Natural killer cell (primary cell): ENCODE data around the gene LHPP. TPM values are rescaled to one million over a fixed set of nuclear protein-coding genes. Genes with fewer than 3 reads are reported as not detected.

Experiments used
- ATAC-seq, 3 donors: fragments of 150-1000 bp in 2 of 3; fragments of 200-7000 bp in 1 of 3; cut with Tn5 transposase; 1 replicate in 1 of 3; 2 replicates in 2 of 3; pipeline ENCODE4 v1.10.0; 2021; ENCODE audit warnings: mild to moderate bottlenecking in 2 of 3, moderate library complexity in 2 of 3
- DNase-seq, 2 donors: peaks; one replicate each; pipeline versions ENCODE4 v3.0.0 to v3.0.0-alpha.2; 2013 to 2021; ENCODE audit warnings: mixed read lengths in 1 of 2
- H3K27ac ChIP-seq: one replicate; pipeline ENCODE4 v1.5.1; 2013; ENCODE audit warnings: mild to moderate bottlenecking, low read length
- H3K27me3 ChIP-seq: one replicate; pipeline ENCODE4 v1.6.1; 2013; ENCODE audit warnings: low read length; ENCODE audit not compliant: control insufficient read depth, insufficient read depth
- H3K36me3 ChIP-seq: one replicate; pipeline ENCODE4 v1.6.1; 2013; ENCODE audit warnings: low read length; ENCODE audit not compliant: control insufficient read depth, insufficient read depth
- H3K4me1 ChIP-seq: one replicate; pipeline ENCODE4 v1.6.1; 2013; ENCODE audit warnings: low read length; ENCODE audit not compliant: control insufficient read depth, insufficient read depth
- H3K4me3 ChIP-seq: one replicate; pipeline ENCODE4 v1.5.1; 2013; ENCODE audit warnings: low read length
- H3K9me3 ChIP-seq: one replicate; pipeline ENCODE4 v1.6.1; 2013; ENCODE audit warnings: low read length; ENCODE audit not compliant: control insufficient read depth, insufficient read depth
- H3K27ac Mint-ChIP-seq, 2 donors: one replicate each; pipeline ENCODE4 v1.8.0; 2022; ENCODE audit warnings: mild to moderate bottlenecking in 2 of 2, mixed read lengths in 2 of 2, moderate library complexity in 1 of 2
- H3K27me3 Mint-ChIP-seq, 2 donors: one replicate each; pipeline ENCODE4 v1.8.0; 2022; ENCODE audit warnings: low read depth in 2 of 2, mixed read lengths in 2 of 2
- H3K36me3 Mint-ChIP-seq: one replicate; pipeline ENCODE4 v1.8.0; 2022; ENCODE audit warnings: mixed read lengths
- H3K4me1 Mint-ChIP-seq, 2 donors: one replicate each; pipeline ENCODE4 v1.8.0; 2022; ENCODE audit warnings: mixed read lengths in 2 of 2
- H3K4me3 Mint-ChIP-seq: one replicate; pipeline ENCODE4 v1.8.0; 2022; ENCODE audit warnings: mild to moderate bottlenecking, moderate library complexity, mixed read lengths
- H3K9me3 Mint-ChIP-seq, 2 donors: one replicate each; pipeline ENCODE4 v1.8.0; 2022; ENCODE audit warnings: mixed read lengths in 2 of 2
- WGBS: methylation state at CpG from one replicate; pipeline ENCODE4 v1.1.7; 2013; ENCODE audit warnings: missing lambda C conversion rate; ENCODE audit not compliant: insufficient coverage; 5-methylcytosine and 5-hydroxymethylcytosine counted together
- intact Hi-C: fragments of 100-400 bp; cut with micrococcal nuclease; formaldehyde crosslinking; loops from one replicate; pipeline ENCODE4 v1.14.2; 2022
- total RNA-seq, 4 donors: library from RNA; stranded (reverse); fragments of 120-200 nt in 1 of 4; gene quantifications; one replicate each; pipeline versions ENCODE4 v1.2.3 to v1.2.4, GENCODE V29; 2013 to 2022
- TF ChIP-seq, protein P1 (sequence below): fragments of 200-600 bp; IDR thresholded peaks from one replicate; pipeline ENCODE4 v1.8.0; 2022; ENCODE audit warnings: antibody characterized with exemption

The LHPP gene
- total RNA-seq, 3 donors from 2014 or later (not counting 1 experiment from before 2014, with no cell fraction given) = 12.3 to 19.3 (median 14.8) TPM

DNA sequence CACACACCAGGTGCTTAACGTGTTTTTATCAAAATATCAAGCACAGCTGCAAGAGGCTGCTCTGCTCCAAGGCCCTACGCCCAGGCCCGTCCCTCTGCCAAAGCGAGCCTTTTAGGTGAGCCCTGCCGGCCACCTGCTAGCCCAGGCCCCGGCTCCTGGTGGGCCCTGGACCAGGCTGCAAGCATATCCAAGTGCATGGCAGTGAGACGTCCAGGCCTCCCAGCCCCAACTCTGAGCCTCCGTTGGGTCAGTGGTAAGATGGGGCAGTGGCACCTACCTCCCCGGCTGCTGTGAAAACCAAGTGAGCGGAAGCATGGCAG lies 136.2 kb downstream of the LHPP start:
- no peaks in the 10 kb centered on the region for H3K27me3 Mint-ChIP-seq
- ATAC-seq (no peak), DNase-seq (no peak)
- H3K4me1 Mint-ChIP-seq = peaks cover 0 to 38% of the 10 kb centered on the region in 2 donors
- no peak overlapping the region for H3K27ac ChIP-seq
- H3K36me3 Mint-ChIP-seq = no peaks in the 10 kb centered on the region
- H3K36me3 ChIP-seq = no peaks in the 10 kb centered on the region
- no peaks in the 10 kb centered on the region for H3K27me3 ChIP-seq
- no peaks in the 10 kb centered on the region for H3K9me3 ChIP-seq
- 75% methylated on average over 10 of the region's 10 CpGs for WGBS
- H3K4me3 Mint-ChIP-seq = no peak overlapping the region
- H3K4me1 ChIP-seq = peaks cover 38% of the 10 kb centered on the region
- H3K9me3 Mint-ChIP-seq = no peaks in the 10 kb centered on the region
- TF ChIP-seq, protein P1, sequence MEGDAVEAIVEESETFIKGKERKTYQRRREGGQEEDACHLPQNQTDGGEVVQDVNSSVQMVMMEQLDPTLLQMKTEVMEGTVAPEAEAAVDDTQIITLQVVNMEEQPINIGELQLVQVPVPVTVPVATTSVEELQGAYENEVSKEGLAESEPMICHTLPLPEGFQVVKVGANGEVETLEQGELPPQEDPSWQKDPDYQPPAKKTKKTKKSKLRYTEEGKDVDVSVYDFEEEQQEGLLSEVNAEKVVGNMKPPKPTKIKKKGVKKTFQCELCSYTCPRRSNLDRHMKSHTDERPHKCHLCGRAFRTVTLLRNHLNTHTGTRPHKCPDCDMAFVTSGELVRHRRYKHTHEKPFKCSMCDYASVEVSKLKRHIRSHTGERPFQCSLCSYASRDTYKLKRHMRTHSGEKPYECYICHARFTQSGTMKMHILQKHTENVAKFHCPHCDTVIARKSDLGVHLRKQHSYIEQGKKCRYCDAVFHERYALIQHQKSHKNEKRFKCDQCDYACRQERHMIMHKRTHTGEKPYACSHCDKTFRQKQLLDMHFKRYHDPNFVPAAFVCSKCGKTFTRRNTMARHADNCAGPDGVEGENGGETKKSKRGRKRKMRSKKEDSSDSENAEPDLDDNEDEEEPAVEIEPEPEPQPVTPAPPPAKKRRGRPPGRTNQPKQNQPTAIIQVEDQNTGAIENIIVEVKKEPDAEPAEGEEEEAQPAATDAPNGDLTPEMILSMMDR = no peak
- intact Hi-C loops = no loop called here
- no peak overlapping the region for H3K27ac Mint-ChIP-seq
- H3K4me3 ChIP-seq = no peak overlapping the region

DNA sequence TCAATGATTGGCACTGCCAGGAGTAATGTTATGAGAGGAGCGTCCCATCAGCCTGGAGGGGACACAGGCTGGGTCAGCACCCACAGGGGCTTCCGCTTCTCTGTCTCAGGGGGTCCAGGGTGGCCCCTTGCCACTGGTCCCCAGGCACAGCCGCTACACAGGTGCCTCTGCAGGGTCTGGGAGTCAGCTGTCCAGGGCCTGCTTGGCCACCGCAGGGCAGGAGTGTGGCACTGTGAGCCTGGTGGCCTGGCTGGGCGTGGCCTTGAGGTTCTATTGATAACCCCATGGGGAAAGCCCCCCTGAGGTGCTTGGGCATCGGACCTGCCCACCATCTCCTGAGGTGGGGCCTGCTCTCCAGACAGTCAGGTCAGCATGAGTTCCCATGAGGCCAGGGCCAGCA lies 136.6 kb downstream of the LHPP start:
- TF ChIP-seq, protein P1 = no peak
- Histone ChIP-seq H3K4me3 (no peak overlapping the region), H3K27ac (no peak overlapping the region), H3K36me3 (no peaks in the 10 kb centered on the region), H3K9me3 (no peaks in the 10 kb centered on the region), H3K4me1 (peaks cover 41% of the 10 kb centered on the region), H3K27me3 (no peaks in the 10 kb centered on the region)
- ATAC-seq (no peak), DNase-seq (no peak)
- Mint-ChIP-seq H3K4me3 (no peak overlapping the region), H3K36me3 (no peaks in the 10 kb centered on the region), H3K27ac (no peak overlapping the region), H3K27me3 (no peaks in the 10 kb centered on the region), H3K9me3 (no peaks in the 10 kb centered on the region), H3K4me1 (peaks cover 0 to 38% of the 10 kb centered on the region in 2 donors)
- WGBS = 71% methylated on average over 6 of the region's 6 CpGs
- intact Hi-C loops = no loop called here

DNA sequence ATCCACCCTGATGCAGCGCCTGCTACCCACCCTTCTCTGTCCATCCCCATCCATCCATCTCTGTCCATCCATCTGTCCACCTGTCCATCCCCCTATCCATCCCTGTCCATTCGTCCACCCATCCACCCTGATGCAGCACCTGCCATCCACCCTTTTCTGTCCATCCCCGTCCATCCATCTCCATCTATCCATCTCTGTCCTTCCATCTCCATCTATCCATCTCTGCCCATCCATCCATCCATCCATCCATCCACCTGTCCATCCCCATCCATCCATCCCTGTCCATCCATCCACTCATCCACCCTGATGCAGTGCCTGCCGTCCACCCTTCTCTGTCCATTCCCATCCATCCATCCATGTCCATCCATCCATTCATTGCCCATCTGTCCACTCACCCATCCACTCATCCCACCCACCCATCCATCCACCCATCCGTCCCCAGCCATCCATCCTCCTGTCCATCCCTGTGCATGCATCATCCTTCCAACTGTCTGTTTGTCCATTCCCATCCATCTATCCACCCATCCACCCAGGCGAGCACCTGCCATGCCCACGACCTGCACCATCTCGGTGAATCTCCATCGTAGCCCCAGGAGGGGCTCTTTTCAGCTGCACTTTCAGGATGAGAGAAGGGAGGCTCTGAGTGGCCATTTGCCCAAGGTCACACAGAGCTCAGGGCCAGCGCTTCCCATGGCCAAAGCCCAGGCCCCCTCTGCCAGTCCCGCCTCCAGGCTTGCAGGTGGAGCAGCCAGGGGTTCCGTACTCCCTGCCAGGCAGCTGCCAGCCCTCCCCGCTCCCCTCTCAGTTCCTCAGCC lies 137.4 kb downstream of the LHPP start:
- no peaks in the 10 kb centered on the region for H3K36me3 Mint-ChIP-seq
- WGBS = 93% methylated on average over 13 of the region's 13 CpGs
- no peak overlapping the region for H3K4me3 ChIP-seq
- TF ChIP-seq, protein P1 = no peak
- H3K27me3 Mint-ChIP-seq = no peaks in the 10 kb centered on the region
- no peak for ATAC-seq
- H3K4me1 Mint-ChIP-seq = peaks cover 0 to 38% of the 10 kb centered on the region in 2 donors
- no peaks in the 10 kb centered on the region for H3K9me3 Mint-ChIP-seq
- intact Hi-C loops = no loop called here
- DNase-seq = no peak
- no peak overlapping the region for H3K27ac ChIP-seq
- no peak overlapping the region for H3K4me3 Mint-ChIP-seq
- H3K4me1 ChIP-seq = peaks cover 49% of the 10 kb centered on the region
- no peak overlapping the region for H3K27ac Mint-ChIP-seq
- H3K27me3 ChIP-seq = no peaks in the 10 kb centered on the region
- H3K36me3 ChIP-seq = no peaks in the 10 kb centered on the region
- no peaks in the 10 kb centered on the region for H3K9me3 ChIP-seq

DNA sequence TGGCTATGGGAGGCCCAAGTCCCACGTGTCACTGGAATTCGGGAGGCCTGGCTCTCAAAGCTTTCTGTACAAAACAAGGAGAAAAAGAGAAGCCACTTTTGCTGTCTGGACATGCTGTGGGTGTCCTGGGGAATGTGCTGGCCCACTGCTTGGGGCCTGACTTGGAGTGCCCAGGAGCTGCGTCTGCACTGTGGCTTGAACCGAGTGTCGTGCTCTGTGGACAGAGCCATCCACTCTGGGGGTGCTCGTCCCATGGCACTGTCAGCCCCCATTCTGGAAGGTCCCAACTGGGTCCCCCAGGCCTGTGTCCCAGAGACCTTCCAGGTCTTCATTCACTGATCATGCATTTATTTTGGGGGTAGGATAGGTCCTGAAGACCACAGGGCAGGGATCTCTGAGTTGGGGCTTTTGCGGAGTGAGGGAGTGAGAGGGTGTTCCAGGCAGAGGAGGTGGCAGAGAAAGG lies 138.0 kb downstream of the LHPP start:
- Mint-ChIP-seq H3K27me3 (no peaks in the 10 kb centered on the region), H3K36me3 (no peaks in the 10 kb centered on the region), H3K27ac (peak overlapping the region in 1 of 2 donors; percentile 40), H3K9me3 (no peaks in the 10 kb centered on the region), H3K4me1 (peaks cover 0 to 38% of the 10 kb centered on the region in 2 donors), H3K4me3 (no peak overlapping the region)
- Histone ChIP-seq H3K9me3 (no peaks in the 10 kb centered on the region), H3K27me3 (no peaks in the 10 kb centered on the region), H3K36me3 (no peaks in the 10 kb centered on the region), H3K4me1 (peaks cover 56% of the 10 kb centered on the region), H3K4me3 (no peak overlapping the region), H3K27ac (no peak overlapping the region)
- intact Hi-C loops = no loop called here
- WGBS = 96% methylated on average over 7 of the region's 7 CpGs
- TF ChIP-seq, protein P1 = no peak
- ATAC-seq = no peak
- no peak for DNase-seq
